Measurements from ENCODE around the gene UNK.
"Not testable (repeated sequence)": the region's sequence is repeated elsewhere in the genome, so short reads cannot be mapped to it uniquely, and the experiment has no call there.

Gene UNK

DNA sequence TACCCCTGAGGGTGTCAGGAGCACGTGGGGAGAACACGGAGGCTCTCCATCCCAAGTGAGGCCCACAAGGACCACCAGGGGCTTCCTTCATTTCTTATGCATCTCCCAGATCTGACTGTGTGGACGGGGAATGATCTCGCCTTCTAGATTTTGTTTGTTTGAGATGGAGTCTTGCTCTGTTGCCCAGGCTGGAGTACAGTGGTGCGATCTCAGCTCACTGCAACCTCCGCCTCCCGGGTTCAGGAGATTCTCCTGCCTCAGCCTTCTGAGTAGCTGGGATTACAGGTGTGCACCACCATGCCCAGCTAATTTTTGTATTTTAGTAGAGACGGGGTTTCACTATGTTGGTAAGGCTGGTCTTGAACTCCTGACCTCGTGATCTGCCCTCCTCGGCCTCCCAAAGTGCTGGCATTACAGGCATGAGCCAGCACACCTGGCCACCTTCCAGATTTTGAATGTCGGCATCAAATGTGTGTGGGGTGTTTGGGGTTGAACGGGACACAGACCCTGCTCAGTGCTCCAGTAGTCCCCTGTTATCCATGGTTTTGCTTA is 84.2 kb downstream of the UNK start:
- H3K36me3 ChIP-seq (replicated peaks; ENCODE audit: low read depth, low read length); H4K20me1 ChIP-seq (ENCODE audit: insufficient read depth, low read length); H3K79me2 ChIP-seq (ENCODE audit: low read length); H3K27ac ChIP-seq (ENCODE audit: low read length); H2AFZ ChIP-seq (ENCODE audit: low read depth, low read length); H3K4me2 ChIP-seq (ENCODE audit: low read length); H3K27me3 ChIP-seq (ENCODE audit: low read depth, low read length); H3K9ac ChIP-seq (ENCODE audit: low read length); H3K4me3 ChIP-seq (ENCODE audit: low read length); H3K9me3 ChIP-seq (ENCODE audit: insufficient read depth, low read length): not testable (repeated sequence)
- peaks cover 17% of the 10 kb centered on the region for H3K4me1 ChIP-seq (ENCODE audit: low read length)

DNA sequence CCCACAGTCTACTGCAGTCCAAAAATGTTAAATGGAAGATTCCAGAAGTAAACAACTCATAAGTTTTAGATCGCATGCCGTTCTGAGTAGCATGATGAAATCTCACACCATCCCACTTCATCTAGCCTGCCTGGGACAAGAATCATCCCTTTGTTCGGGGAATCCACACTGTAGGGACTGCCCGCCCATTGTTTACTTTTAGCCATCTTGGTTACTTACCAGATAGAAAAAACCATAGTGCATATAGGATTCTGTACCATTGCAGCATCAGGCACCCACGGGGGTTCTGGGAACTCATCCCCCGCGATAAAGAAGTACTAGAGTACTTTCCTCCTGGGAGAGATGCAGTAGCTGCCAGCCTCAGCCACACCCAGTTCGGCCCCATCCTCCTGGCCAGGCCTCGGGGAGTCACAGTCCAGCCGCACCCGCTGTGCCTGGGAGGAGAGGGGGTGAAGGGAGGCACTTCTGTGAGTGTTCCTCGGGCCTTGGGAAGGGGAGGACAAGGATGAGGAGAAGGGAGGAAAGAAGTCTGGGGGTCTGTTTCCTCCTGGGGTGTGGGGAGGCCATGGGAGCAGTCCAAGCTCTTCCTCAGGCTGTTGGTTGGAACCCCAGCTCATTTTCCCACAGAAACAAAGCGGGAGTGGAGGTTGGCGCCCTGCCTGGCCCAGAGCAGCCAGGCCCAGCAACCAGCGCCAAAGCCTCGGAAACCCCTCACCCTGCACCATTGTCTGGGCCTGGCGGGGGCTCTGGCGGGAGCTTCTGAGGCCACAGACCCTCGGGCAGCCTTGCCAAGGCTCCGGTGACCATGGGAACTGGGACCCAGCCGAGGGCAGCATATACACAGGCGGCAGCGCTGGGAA is 84.9 kb downstream of the UNK start:
- TF ChIP-seq, protein P1, sequence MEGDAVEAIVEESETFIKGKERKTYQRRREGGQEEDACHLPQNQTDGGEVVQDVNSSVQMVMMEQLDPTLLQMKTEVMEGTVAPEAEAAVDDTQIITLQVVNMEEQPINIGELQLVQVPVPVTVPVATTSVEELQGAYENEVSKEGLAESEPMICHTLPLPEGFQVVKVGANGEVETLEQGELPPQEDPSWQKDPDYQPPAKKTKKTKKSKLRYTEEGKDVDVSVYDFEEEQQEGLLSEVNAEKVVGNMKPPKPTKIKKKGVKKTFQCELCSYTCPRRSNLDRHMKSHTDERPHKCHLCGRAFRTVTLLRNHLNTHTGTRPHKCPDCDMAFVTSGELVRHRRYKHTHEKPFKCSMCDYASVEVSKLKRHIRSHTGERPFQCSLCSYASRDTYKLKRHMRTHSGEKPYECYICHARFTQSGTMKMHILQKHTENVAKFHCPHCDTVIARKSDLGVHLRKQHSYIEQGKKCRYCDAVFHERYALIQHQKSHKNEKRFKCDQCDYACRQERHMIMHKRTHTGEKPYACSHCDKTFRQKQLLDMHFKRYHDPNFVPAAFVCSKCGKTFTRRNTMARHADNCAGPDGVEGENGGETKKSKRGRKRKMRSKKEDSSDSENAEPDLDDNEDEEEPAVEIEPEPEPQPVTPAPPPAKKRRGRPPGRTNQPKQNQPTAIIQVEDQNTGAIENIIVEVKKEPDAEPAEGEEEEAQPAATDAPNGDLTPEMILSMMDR (IDR thresholded peaks at IDR 0.05; ENCODE audit: low read depth, low read length): no peak
- TF ChIP-seq EZH2phosphoT487 (IDR thresholded peaks at IDR 0.05; ENCODE audit: low read depth): no peak
- Histone ChIP-seq H4K20me1 (ENCODE audit: insufficient read depth, low read length) (no peaks in the 10 kb centered on the region), H2AFZ (ENCODE audit: low read depth, low read length) (no peak overlapping the region), H3K36me3 (replicated peaks; ENCODE audit: low read depth, low read length) (no peaks in the 10 kb centered on the region), H3K9ac (ENCODE audit: low read length) (no peak overlapping the region), H3K4me3 (ENCODE audit: low read length) (no peak overlapping the region), H3K79me2 (ENCODE audit: low read length) (no peaks in the 10 kb centered on the region), H3K27me3 (ENCODE audit: low read depth, low read length) (no peaks in the 10 kb centered on the region), H3K4me1 (ENCODE audit: low read length) (peaks cover 10% of the 10 kb centered on the region), H3K9me3 (ENCODE audit: insufficient read depth, low read length) (no peaks in the 10 kb centered on the region), H3K4me2 (ENCODE audit: low read length) (no peak overlapping the region), H3K27ac (ENCODE audit: low read length) (no peak overlapping the region)

DNA sequence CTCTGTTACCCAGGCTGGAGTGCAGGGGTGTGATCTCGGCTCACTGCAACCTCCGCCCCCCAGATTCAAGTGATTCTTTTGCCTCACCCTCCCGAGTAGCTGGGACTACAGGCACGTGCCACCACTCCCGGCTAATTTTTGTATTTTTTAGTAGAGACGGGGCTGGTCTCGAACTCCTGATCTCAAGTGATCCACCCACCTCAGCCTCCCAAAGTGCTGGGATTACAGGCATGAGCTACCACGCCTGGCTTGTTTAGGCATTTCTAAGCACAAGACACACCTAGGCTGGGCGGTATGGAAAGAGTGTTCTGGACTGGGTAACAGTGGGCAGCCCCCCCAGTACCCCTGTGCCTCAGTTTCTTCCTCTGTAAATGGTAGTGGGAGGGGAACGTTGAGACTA is 85.6 kb downstream of the UNK start:
- not testable (repeated sequence) for H3K9ac ChIP-seq (ENCODE audit: low read length)

DNA sequence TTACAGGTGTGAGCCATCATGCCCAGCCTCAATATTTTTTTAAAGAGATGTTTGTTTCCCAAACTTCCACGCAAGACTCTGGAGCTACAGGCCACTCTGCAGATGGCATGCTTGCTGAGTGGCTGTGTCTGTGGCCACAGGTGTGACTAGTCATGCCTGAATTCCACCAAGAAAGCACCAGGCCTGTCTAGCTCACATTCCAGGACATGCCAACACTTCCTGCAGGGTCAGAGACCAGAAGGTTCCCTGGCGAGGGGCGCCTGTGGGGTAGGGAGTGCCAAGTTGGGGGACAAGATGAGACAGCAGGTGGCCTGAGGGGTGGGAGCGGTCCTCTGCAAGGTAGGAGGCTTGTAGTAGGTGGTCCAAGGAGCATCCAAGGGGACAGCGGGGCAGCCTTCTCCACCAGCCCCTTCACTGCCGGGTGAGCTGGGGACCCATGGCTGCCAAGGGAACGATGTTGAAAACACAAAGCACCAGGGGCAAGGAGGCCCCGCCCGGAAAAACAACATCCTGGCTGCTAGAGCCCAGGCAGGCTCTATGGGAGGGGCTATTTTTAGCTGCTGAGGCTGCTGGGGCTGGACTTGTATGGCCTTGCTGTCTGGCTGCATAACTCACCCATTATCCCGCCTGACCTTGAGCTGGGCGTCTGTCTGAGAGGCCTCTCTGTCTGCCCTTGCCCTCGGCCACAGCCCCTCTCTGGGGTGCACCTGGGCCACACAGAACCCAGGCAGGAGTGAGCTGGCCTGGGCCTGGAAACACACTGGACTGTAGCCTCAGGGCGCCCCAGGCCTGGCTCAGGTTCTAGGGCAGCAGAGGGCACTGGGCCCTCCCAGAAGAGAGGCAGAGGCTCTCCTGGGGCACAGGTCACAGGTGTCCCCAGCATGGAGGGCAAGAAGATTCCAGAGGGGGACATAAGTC is 88.1 kb downstream of the UNK start:
- no peak overlapping the region for H2AFZ ChIP-seq (ENCODE audit: low read depth, low read length)
- no peaks in the 10 kb centered on the region for H3K36me3 ChIP-seq (replicated peaks; ENCODE audit: low read depth, low read length)
- no peak overlapping the region for H3K9ac ChIP-seq (ENCODE audit: low read length)
- no peaks in the 10 kb centered on the region for H4K20me1 ChIP-seq (ENCODE audit: insufficient read depth, low read length)
- no peaks in the 10 kb centered on the region for H3K27me3 ChIP-seq (ENCODE audit: low read depth, low read length)
- H3K9me3 ChIP-seq (ENCODE audit: insufficient read depth, low read length): no peaks in the 10 kb centered on the region
- no peak overlapping the region for H3K4me3 ChIP-seq (ENCODE audit: low read length)
- peaks cover 22% of the 10 kb centered on the region for H3K4me1 ChIP-seq (ENCODE audit: low read length)
- H3K79me2 ChIP-seq (ENCODE audit: low read length): no peaks in the 10 kb centered on the region
- H3K27ac ChIP-seq (ENCODE audit: low read length): no peak overlapping the region
- H3K4me2 ChIP-seq (ENCODE audit: low read length): no peak overlapping the region
- TF ChIP-seq, protein P1 (IDR thresholded peaks at IDR 0.05; ENCODE audit: low read depth, low read length): no peak
- no peak for TF ChIP-seq EZH2phosphoT487 (IDR thresholded peaks at IDR 0.05; ENCODE audit: low read depth)

More for the DNA sequence above, 85.6 kb downstream of the UNK start:
- not testable (repeated sequence) for H3K36me3 ChIP-seq (replicated peaks; ENCODE audit: low read depth, low read length); H3K4me1 ChIP-seq (ENCODE audit: low read length); H3K4me2 ChIP-seq (ENCODE audit: low read length); H2AFZ ChIP-seq (ENCODE audit: low read depth, low read length); H3K9me3 ChIP-seq (ENCODE audit: insufficient read depth, low read length); H4K20me1 ChIP-seq (ENCODE audit: insufficient read depth, low read length); H3K27ac ChIP-seq (ENCODE audit: low read length); H3K27me3 ChIP-seq (ENCODE audit: low read depth, low read length); H3K79me2 ChIP-seq (ENCODE audit: low read length); H3K4me3 ChIP-seq (ENCODE audit: low read length)

Data from OCI-LY3 (cell line).